Measurements from ENCODE around the gene DCAF15.

Gene DCAF15

GRCh38 chr19:13978351-13979243, 26.3 kb downstream of the DCAF15 start:
- no peak for DNase-seq

- no peak for DNase-seq
Measured at GRCh38 chr19:13979244-13979615, 26.9 kb downstream of the DCAF15 start.

DNA sequence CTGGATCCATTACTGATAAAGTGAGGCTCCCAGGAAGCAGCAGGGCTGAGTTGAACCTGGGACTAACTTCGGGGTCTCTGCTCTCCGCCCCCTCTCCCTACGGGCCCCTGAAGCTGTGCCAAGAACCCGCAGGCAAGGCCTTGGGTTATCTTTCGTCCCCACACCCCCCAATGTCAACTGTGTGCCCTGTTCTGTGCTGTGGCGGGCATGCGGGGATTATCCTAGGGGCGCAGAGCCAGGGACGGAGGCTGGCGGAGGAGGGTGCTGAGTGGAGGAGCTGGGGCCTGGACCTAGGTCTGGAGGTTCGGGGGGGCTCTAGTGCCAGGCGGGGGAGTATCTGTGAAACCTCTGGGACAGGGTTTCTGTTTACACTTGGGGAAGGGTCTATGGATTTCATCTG, 27.4 kb downstream of the DCAF15 start:
- DNase-seq, result no peak

GRCh38 chr19:13980340-13980739, 28.0 kb downstream of the DCAF15 start:
- DNase-seq, result no peak

- no peak for DNase-seq
Measured at GRCh38 chr19:13981021-13981420, 28.7 kb downstream of the DCAF15 start.

- no peak for DNase-seq
Measured at GRCh38 chr19:13981467-13981866, 29.2 kb downstream of the DCAF15 start.

GRCh38 chr19:13981988-13982501, 29.7 kb downstream of the DCAF15 start:
- DNase-seq, result no peak

DNA sequence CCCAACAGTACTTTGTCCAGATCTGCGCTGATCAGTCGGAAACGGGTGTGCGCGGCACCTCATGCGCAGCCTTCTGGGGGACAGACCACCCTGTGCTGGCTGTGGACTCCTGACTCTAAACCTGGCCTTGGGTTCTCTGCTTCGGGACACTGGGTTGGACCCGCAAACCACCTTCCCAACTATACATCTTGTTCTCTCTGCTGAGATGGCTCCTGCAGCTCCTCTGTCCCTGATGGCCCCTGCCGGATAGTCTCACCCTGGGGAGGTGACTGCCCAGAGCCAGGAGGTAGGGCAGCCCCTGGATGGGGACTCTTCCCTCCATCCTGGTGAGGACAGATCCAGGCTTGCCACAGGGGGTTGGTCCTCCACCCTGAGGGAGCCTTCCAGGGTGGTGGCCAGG, 30.5 kb downstream of the DCAF15 start:
- DNase-seq, result no peak

GRCh38 chr19:13983213-13983889, 31.0 kb downstream of the DCAF15 start:
- DNase-seq, result no peak

GRCh38 chr19:13984186-13984585, 31.9 kb downstream of the DCAF15 start:
- no peak for DNase-seq

DNA sequence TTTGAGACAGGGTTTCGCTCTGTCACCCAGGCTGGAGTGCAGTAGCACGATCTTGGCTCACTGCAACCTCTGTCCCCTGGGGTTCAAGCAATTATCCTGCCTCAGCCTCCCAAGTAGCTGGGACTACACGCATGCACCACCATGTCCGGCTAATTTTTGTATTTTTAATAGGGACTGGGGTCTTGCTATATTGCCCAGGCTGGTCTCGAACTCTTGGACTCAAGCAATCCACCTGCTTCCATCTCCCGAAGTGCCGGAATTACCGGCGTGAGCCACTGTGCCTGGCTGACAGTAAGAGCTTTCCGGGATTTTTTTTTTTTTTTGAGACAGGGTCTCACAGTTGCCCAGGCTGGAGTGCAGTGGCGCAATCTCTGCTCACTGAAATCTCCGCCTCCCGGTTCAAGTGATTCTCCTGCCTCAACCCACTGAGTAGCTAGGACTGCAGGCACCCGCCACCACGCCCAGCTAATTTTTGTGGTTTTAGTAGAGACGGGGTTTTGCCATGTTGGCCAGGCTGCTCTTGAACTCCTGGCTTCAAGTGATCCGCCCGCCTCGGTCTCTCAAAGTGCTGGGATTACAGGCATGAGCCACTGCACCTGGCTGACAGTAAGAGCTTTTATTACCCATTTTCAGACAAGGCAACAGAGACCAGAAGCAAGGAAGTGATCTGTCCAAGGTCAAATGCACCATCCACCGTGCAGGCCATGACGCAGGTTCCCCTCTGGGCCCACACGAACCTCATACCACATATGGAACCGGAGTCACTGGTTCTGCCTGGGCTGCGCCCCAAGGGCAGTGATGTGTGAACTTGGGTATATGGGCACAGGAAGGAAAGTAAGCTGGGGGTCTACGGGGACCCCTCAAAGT, 32.8 kb downstream of the DCAF15 start:
- DNase-seq, result no peak

GRCh38 chr19:13985771-13986347, 33.5 kb downstream of the DCAF15 start:
- no peak for DNase-seq

GRCh38 chr19:13986348-13986904, 34.1 kb downstream of the DCAF15 start:
- peak; percentile 58 for DNase-seq

DNA sequence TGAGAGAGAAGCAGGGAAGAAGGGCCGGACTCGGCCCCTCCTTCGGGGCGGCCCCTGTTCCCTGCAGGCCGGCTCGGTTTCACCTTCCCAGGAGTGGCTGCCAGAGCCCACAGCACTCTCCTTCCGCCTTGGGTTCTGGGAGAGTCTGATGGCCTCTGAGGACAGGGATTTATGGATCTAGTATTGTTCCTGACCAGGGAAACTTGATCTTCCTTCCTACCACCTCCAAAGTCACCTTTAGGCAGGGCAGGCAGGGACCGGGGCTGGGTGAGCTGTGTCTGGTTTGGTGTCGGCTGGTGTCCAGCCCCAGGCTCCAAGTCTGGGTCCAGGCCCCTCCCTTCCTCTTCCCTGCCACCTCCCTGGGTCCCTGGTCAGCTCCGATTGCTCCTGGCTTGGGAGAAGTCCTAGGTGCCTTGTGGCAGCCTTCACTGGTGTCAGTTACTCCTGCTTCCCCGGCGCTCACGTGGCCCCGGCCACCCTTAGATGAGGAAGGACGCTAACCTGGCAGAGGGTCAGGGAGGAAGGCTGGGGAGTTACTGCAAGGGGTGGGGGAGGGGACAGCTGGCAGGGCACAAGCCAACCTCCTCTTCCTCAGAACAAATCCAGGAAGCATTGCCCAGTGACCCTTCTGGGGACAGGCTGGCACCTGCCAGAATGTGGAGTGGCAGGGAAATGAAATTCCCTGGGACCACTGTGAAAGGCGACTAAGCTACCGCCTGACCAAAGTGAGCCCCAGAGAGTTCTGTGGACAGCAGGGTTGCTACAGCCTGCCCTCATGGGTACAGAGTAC, 35.0 kb downstream of the DCAF15 start:
- no peak for DNase-seq

DNA sequence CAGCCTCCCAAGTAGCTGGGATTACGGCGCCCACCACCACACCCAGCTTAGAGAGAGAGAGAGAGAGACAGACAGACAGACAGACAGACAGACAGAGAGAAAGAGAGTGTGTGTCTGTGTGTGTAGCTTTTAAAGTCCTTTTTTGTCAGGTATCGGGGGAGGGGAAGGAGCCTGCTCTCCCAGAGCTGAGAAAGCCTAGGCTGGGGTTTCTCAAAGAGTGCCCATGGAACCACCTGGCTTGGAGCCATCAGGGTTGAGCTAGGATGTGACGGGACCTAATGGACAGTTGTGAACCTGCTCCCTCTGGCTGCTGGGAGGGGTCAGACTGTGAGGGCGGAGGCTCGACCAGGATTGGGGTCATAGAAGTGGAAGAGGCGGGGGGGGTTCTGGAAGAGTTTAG, 37.2 kb downstream of the DCAF15 start:
- DNase-seq, result no peak

DNA sequence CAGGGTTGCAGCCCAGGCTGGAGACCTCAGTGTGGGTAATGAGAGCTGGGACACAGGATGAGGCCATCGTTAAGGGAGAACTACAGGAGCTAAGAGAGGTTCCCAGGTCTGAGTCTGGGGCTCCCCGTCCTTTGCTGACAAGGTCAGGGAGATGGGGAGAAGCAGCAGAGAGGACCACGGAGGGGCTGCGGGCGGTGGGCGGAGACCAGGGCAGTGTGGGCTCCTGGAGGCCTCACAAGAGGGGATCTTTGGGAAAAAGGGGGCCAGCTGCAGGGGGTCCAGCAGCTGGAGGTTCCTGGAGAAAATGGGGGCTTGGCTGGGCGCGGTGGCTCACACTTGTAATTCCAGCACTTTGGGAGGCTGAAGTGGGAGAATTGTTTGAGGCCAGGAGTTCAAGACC, 37.8 kb downstream of the DCAF15 start:
- DNase-seq, result no peak

- no peak for DNase-seq
Measured at GRCh38 chr19:13992025-13992424, 39.7 kb downstream of the DCAF15 start.

- DNase-seq, result no peak
Measured at GRCh38 chr19:13993590-13994300, 41.4 kb downstream of the DCAF15 start.

GRCh38 chr19:13995017-13995728, 42.9 kb downstream of the DCAF15 start:
- DNase-seq, result no peak
